WTC11 (cell line): ENCODE measurements around the gene FAM53B. TPM values are rescaled to one million over a fixed set of nuclear protein-coding genes. Genes with fewer than 3 reads are reported as not detected.

Experiments used
- ATAC-seq: fragments of 200-7000 bp; cut with Tn5 transposase; 2 replicates; pipeline ENCODE4 v1.10.0; 2021; ENCODE audit warnings: mild to moderate bottlenecking, moderate library complexity
- CTCF ChIA-PET: fragments of 300-600 bp; sonication (Branson Sonifier 250); formaldehyde crosslinking; loops from one replicate; lab custom pipeline; 2021; ENCODE audit warnings: antibody characterized with exemption; lab: Charles Lee
- POLR2A ChIA-PET: fragments of 350-600 bp; sonication (Branson Sonifier 250); formaldehyde crosslinking; loops from one replicate; lab custom pipeline; 2021; ENCODE audit warnings: antibody characterized with exemption; lab: Charles Lee
- DNase-seq: peaks from one replicate; pipeline ENCODE4 v3.0.0; 2021; ENCODE audit warnings: low spot score
- H3K27ac Mint-ChIP-seq: 2 replicates; pipeline ENCODE4 v1.8.0; 2021; ENCODE audit warnings: mixed read lengths
- H3K27me3 Mint-ChIP-seq: 2 replicates; pipeline ENCODE4 v1.8.0; 2021; ENCODE audit warnings: low read depth, mild to moderate bottlenecking, moderate library complexity, mixed read lengths
- H3K36me3 Mint-ChIP-seq: 2 replicates; pipeline ENCODE4 v1.8.0; 2021; ENCODE audit warnings: mixed read lengths
- H3K4me1 Mint-ChIP-seq: 2 replicates; pipeline ENCODE4 v1.8.0; 2022; ENCODE audit warnings: mixed read lengths
- H3K4me3 Mint-ChIP-seq: 2 replicates; pipeline ENCODE4 v1.8.0; 2021; ENCODE audit warnings: mild to moderate bottlenecking, moderate library complexity, mixed read lengths
- H3K9me3 Mint-ChIP-seq: 2 replicates; pipeline ENCODE4 v1.8.0; 2021; ENCODE audit warnings: mixed read lengths
- ELF4 ChIP-seq: sonication (generic); formaldehyde crosslinking; IDR thresholded peaks from 2 replicates; pipeline ENCODE4 v1.8.1; 2022; ENCODE audit warnings: low read depth, mild to moderate bottlenecking, moderate library complexity, missing genetic modification reagents
- FOXK1 ChIP-seq: sonication (generic); formaldehyde crosslinking; IDR thresholded peaks from 2 replicates; pipeline ENCODE4 v1.8.0; 2022; ENCODE audit warnings: mild to moderate bottlenecking, moderate library complexity, missing genetic modification reagents
- FOXP1 ChIP-seq: sonication (generic); formaldehyde crosslinking; IDR thresholded peaks from 2 replicates; pipeline ENCODE4 v1.8.0; 2022; ENCODE audit warnings: missing genetic modification reagents, mild to moderate bottlenecking, moderate library complexity, borderline replicate concordance
- GRHL2 ChIP-seq: fragments of 250-450 bp; sonication (Bioruptor Pico); IDR thresholded peaks from 2 replicates; pipeline ENCODE4 v1.8.0; 2022; ENCODE audit warnings: mild to moderate bottlenecking, moderate library complexity; ENCODE audit not compliant: insufficient replicate concordance, severe bottlenecking
- GTF2I ChIP-seq: fragments of 250-450 bp; sonication (Bioruptor Pico); conservative IDR thresholded peaks from 2 replicates; pipeline ENCODE4 v1.4.0; 2021; ENCODE audit warnings: mild to moderate bottlenecking
- IRF2 ChIP-seq: sonication (generic); formaldehyde crosslinking; IDR thresholded peaks from 2 replicates; pipeline ENCODE4 v1.8.0; 2022; ENCODE audit warnings: low read depth, missing genetic modification reagents, borderline replicate concordance
- JAZF1 ChIP-seq: fragments of 250-450 bp; sonication (Bioruptor Pico); IDR thresholded peaks from 2 replicates; pipeline ENCODE4 v1.9.0; 2021; ENCODE audit warnings: moderate library complexity, mild to moderate bottlenecking, inconsistent platforms
- ZNF416 ChIP-seq: fragments of 250-450 bp; sonication (Bioruptor Pico); IDR thresholded peaks from 2 replicates; pipeline ENCODE4 v1.9.0; 2021; ENCODE audit warnings: mild to moderate bottlenecking, inconsistent platforms
- ZNF671 ChIP-seq: fragments of 250-450 bp; sonication (Bioruptor Pico); IDR thresholded peaks from 2 replicates; pipeline ENCODE4 v1.8.0; 2021; ENCODE audit warnings: mild to moderate bottlenecking
- total RNA-seq: library from RNA; stranded (reverse); gene quantifications from 3 replicates; pipeline ENCODE4 v1.2.3, GENCODE V29; 2021
- TF ChIP-seq, protein P1 (sequence below): sonication (generic); formaldehyde crosslinking; IDR thresholded peaks from 2 replicates; pipeline ENCODE4 v1.8.1; 2022; ENCODE audit warnings: mild to moderate bottlenecking, missing genetic modification reagents, moderate library complexity, borderline replicate concordance
- TF ChIP-seq, protein P2 (sequence below): fragments of 250-450 bp; sonication (Bioruptor Pico); conservative IDR thresholded peaks from 2 replicates; pipeline ENCODE4 v1.9.0; 2021; ENCODE audit warnings: mild to moderate bottlenecking
- TF ChIP-seq, protein P3 (sequence below): fragments of 250-450 bp; sonication (Bioruptor Pico); IDR thresholded peaks from 2 replicates; pipeline ENCODE4 v1.9.0; 2021; ENCODE audit warnings: mild to moderate bottlenecking
- TF ChIP-seq, protein P4 (sequence below): sonication (generic); formaldehyde crosslinking; IDR thresholded peaks from 2 replicates; pipeline ENCODE4 v1.8.1; 2022; ENCODE audit warnings: low read depth, mild to moderate bottlenecking, moderate library complexity, missing genetic modification reagents, borderline replicate concordance
- TF ChIP-seq, protein P5 (sequence below): sonication (generic); formaldehyde crosslinking; conservative IDR thresholded peaks from 2 replicates; pipeline ENCODE4 v1.8.1; 2022; ENCODE audit warnings: mild to moderate bottlenecking, missing genetic modification reagents
- TF ChIP-seq, protein P6 (sequence below): sonication (generic); formaldehyde crosslinking; IDR thresholded peaks from 2 replicates; pipeline ENCODE4 v1.8.1; 2023; ENCODE audit warnings: mild to moderate bottlenecking, missing genetic modification reagents
- TF ChIP-seq, protein P7 (sequence below): sonication (generic); formaldehyde crosslinking; IDR thresholded peaks from 2 replicates; pipeline ENCODE4 v1.8.1; 2022; ENCODE audit warnings: missing genetic modification reagents, borderline replicate concordance

FAM53B gene
- total RNA-seq, 1 experiment from 2014 or later, result 21.3 TPM

DNA sequence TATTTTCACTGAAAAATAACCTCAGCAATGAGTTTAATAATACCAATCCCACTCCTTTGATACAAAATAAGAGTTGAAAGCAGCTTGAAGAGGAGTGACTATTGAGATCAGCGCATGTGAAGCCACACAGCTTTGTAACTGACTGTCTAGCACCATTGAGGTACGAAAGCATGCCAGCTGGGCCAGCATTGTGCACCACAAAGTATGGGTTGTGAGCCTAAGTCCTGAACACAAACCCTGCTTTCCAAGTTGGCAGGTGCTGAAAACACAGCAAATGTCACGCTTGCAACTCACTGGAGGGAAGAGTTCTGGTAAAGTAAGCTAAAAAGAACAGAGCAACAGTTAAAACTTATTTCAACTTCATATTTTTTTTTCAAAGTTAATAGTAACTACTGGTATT lies 4.0 kb upstream of the FAM53B start:
- DNase-seq, result no peak
- Mint-ChIP-seq H3K36me3 (peaks cover 15% of the 10 kb centered on the region), H3K27ac (no peak overlapping the region), H3K4me1 (peaks cover 11% of the 10 kb centered on the region), H3K9me3 (no peaks in the 10 kb centered on the region), H3K27me3 (no peaks in the 10 kb centered on the region), H3K4me3 (no peak overlapping the region)
- TF ChIP-seq ZNF671 (CRISPR knock-in tag), result no peak
- TF ChIP-seq GTF2I (CRISPR knock-in tag), result no peak
- TF ChIP-seq, protein P1, sequence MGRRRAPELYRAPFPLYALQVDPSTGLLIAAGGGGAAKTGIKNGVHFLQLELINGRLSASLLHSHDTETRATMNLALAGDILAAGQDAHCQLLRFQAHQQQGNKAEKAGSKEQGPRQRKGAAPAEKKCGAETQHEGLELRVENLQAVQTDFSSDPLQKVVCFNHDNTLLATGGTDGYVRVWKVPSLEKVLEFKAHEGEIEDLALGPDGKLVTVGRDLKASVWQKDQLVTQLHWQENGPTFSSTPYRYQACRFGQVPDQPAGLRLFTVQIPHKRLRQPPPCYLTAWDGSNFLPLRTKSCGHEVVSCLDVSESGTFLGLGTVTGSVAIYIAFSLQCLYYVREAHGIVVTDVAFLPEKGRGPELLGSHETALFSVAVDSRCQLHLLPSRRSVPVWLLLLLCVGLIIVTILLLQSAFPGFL (CRISPR knock-in tag), result no peak
- TF ChIP-seq, protein P2, sequence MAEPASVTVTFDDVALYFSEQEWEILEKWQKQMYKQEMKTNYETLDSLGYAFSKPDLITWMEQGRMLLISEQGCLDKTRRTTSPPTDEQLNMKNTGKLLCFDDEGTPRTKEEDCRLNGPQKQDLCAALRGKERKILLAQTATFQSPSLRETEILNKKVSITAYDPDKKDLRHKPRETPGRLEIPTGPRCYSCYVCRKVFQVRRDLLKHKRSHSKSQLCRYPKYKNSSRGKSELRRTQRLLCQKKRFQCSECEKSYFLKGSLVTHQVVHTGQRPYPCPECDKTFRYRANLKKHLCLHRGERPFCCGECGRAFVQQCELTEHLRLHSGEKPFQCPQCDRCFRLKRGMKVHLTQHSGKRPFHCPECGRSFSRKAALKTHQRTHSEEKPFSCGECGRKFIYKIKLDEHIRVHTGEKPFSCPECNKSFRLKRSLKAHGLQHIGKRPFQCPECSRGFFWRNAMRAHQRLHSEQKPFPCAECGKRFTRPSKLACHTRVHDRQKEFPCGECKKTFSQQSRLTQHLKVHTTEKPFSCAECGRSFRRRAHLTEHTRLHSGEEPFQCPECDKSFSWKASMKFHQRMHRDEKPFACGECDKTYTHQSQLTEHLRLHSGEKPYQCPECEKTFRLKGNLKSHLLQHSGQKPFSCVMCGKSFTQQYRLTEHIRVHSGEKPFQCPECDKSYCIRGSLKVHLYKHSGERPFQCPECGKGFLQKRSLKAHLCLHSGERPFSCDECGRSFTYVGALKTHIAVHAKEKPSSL (CRISPR knock-in tag), result no peak
- TF ChIP-seq, protein P3, sequence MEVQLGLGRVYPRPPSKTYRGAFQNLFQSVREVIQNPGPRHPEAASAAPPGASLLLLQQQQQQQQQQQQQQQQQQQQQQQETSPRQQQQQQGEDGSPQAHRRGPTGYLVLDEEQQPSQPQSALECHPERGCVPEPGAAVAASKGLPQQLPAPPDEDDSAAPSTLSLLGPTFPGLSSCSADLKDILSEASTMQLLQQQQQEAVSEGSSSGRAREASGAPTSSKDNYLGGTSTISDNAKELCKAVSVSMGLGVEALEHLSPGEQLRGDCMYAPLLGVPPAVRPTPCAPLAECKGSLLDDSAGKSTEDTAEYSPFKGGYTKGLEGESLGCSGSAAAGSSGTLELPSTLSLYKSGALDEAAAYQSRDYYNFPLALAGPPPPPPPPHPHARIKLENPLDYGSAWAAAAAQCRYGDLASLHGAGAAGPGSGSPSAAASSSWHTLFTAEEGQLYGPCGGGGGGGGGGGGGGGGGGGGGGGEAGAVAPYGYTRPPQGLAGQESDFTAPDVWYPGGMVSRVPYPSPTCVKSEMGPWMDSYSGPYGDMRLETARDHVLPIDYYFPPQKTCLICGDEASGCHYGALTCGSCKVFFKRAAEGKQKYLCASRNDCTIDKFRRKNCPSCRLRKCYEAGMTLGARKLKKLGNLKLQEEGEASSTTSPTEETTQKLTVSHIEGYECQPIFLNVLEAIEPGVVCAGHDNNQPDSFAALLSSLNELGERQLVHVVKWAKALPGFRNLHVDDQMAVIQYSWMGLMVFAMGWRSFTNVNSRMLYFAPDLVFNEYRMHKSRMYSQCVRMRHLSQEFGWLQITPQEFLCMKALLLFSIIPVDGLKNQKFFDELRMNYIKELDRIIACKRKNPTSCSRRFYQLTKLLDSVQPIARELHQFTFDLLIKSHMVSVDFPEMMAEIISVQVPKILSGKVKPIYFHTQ, result no peak
- no peak for TF ChIP-seq IRF2
- TF ChIP-seq, protein P4, sequence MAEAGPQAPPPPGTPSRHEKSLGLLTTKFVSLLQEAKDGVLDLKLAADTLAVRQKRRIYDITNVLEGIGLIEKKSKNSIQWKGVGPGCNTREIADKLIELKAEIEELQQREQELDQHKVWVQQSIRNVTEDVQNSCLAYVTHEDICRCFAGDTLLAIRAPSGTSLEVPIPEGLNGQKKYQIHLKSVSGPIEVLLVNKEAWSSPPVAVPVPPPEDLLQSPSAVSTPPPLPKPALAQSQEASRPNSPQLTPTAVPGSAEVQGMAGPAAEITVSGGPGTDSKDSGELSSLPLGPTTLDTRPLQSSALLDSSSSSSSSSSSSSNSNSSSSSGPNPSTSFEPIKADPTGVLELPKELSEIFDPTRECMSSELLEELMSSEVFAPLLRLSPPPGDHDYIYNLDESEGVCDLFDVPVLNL (CRISPR knock-in tag), result no peak
- TF ChIP-seq ZNF416 (CRISPR knock-in tag), result no peak
- no peak for TF ChIP-seq ELF4 (CRISPR knock-in tag)
- TF ChIP-seq, protein P5, sequence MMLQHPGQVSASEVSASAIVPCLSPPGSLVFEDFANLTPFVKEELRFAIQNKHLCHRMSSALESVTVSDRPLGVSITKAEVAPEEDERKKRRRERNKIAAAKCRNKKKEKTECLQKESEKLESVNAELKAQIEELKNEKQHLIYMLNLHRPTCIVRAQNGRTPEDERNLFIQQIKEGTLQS, result no peak
- TF ChIP-seq FOXK1 (CRISPR knock-in tag), result no peak
- no peak for TF ChIP-seq FOXP1 (CRISPR knock-in tag)
- TF ChIP-seq GRHL2 (CRISPR knock-in tag), result no peak
- TF ChIP-seq, protein P6, sequence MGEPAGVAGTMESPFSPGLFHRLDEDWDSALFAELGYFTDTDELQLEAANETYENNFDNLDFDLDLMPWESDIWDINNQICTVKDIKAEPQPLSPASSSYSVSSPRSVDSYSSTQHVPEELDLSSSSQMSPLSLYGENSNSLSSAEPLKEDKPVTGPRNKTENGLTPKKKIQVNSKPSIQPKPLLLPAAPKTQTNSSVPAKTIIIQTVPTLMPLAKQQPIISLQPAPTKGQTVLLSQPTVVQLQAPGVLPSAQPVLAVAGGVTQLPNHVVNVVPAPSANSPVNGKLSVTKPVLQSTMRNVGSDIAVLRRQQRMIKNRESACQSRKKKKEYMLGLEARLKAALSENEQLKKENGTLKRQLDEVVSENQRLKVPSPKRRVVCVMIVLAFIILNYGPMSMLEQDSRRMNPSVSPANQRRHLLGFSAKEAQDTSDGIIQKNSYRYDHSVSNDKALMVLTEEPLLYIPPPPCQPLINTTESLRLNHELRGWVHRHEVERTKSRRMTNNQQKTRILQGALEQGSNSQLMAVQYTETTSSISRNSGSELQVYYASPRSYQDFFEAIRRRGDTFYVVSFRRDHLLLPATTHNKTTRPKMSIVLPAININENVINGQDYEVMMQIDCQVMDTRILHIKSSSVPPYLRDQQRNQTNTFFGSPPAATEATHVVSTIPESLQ, result no peak
- TF ChIP-seq JAZF1 (CRISPR knock-in tag), result no peak
- TF ChIP-seq, protein P7, sequence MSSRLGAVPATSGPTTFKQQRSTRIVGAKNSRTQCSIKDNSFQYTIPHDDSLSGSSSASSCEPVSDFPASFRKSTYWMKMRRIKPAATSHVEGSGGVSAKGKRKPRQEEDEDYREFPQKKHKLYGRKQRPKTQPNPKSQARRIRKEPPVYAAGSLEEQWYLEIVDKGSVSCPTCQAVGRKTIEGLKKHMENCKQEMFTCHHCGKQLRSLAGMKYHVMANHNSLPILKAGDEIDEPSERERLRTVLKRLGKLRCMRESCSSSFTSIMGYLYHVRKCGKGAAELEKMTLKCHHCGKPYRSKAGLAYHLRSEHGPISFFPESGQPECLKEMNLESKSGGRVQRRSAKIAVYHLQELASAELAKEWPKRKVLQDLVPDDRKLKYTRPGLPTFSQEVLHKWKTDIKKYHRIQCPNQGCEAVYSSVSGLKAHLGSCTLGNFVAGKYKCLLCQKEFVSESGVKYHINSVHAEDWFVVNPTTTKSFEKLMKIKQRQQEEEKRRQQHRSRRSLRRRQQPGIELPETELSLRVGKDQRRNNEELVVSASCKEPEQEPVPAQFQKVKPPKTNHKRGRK (CRISPR knock-in tag), result no peak
- ChIA-PET CTCF (interaction anchor here (1.2 to 1.9 kb wide), 2 partner anchors 13 to 43 kb away, joined by 3 to 4 read pairs; partner anchors contain the start of gene EEF1AKMT2), POLR2A (no interaction called here)
- no peak for ATAC-seq
